Measurements from ENCODE around the gene EXOC6B.
"Not testable (repeated sequence)": the region's sequence is repeated elsewhere in the genome, so short reads cannot be mapped to it uniquely, and the experiment has no call there.

The EXOC6B gene

DNA sequence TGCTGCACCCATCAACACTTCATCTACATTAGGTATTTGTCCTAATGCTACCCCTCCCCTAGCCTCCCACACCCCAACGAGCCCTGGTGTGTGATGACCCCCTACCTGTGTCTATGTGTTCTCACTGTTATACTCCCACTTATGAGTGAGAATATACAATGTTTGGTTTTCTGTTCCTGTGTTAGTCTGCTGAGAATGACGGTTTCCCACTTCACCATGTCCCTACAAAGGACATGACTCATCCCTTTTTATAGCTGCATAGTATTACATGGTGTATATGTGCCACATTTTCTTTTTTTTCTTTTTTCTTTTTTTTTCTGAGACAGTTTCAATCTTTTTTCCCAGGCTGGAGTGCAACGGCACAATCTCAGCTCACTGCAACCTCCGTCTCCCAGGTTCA lies 394.1 kb downstream of the EXOC6B start:
- no peak for DNase-seq (ENCODE audit: low spot score)

DNA sequence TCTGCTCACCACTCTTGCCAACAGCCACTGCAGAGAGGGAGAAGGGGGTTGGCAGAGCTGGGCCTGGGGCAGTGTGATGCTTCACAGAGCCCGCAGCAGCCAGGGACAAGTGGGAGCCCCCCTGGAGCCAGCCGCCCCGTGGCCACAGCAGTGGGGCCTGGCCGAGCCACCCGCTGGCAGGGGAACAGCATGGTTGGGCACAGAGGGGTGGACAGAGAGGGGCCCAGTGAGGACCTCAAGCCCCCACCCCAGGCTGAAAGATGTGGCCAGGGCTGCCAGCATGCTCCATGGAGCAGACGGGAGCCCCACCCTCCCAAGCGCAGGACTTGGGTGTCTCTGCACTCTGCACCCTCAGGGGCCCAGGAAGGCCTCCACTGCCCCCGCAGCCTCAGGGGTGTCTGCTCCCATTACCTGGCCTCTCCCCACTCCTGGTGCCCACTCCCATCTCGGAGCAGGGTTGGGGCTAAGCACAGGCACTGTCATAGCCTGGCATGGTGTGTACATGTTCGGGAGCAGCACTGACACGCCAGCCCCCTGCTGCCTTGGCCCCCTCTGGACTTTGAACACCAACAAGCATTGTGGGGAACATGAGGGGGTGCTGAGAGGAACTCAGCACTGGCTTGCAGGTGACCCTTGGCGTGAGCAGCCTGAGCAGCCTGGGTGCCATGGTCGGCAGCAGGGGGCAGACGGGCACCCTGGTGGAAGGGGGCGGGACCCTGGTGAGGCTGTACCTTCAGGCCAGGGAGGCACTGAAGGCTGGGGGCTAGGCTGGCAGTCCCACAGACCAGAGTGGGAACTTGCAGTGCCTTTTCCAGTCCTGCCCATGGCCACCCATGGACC lies 398.6 kb downstream of the EXOC6B start:
- DNase-seq (ENCODE audit: low spot score), result no peak

DNA sequence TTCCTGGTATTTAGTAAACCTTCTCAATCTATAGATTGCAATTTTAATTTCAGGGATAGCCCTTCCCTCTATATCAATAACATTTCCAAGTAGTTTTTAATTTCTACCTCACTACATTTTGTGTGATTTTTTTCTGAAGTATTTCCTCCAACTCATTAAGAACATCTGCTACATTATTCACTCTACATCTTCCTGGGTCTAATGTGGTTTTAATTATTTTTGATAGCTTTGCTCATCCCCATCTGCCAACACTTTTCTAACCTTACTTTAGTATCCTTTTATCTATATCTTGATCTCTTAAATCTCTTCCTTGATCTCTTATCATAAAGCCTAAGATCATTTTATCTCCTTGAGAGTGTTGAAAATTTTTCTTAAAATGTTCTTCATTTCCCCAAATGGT lies 399.8 kb downstream of the EXOC6B start:
- DNase-seq (ENCODE audit: low spot score), result no peak

DNA sequence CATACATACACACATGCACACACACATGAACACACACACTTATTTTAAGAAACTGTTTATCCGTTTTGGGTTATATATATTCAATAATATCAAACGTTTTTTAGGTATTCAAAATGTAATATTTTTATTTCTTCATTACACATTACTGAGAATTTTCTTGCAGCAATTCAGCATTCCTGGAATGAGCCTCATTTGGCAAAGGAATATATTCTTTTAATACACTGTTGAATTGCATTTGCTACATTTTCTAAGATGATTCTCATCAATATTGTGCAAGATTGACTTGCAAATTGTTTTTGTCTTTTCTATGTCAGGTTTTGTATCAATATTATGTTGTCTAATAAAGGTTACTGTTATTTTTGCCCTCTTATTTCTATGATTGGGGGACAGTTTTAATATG lies 402.1 kb downstream of the EXOC6B start:
- no peak for DNase-seq (ENCODE audit: low spot score)

DNA sequence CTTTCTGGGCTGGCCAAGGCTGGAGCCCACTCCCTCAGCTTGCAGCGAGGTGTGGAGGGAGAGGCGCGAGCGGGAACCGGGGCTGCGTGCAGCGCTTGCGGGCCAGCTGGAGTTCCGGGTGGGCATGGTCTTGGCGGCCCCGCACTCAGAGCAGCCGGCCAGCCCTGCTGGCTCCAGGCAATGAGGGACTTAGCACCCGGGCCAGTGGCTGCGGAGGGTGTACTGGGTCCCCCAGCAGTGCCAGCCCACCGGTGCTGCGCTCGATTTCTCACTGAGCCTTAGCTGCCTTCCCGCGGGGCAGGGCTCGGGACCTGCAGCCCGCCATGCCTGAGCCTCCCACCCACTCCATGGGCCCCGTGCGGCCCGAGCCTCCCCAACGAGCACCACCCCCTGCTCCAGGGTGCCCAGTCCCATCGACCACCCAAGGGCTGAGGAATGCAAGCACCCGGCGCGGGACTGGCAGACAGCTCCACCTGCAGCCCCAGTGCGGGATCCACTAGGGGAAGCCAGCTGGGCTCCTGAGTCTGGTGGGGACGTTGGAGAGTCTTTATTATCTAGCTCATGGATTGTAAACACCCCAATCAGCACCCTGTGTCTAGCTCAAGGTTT lies 404.0 kb downstream of the EXOC6B start:
- DNase-seq (ENCODE audit: low spot score), result not testable (repeated sequence)

DNA sequence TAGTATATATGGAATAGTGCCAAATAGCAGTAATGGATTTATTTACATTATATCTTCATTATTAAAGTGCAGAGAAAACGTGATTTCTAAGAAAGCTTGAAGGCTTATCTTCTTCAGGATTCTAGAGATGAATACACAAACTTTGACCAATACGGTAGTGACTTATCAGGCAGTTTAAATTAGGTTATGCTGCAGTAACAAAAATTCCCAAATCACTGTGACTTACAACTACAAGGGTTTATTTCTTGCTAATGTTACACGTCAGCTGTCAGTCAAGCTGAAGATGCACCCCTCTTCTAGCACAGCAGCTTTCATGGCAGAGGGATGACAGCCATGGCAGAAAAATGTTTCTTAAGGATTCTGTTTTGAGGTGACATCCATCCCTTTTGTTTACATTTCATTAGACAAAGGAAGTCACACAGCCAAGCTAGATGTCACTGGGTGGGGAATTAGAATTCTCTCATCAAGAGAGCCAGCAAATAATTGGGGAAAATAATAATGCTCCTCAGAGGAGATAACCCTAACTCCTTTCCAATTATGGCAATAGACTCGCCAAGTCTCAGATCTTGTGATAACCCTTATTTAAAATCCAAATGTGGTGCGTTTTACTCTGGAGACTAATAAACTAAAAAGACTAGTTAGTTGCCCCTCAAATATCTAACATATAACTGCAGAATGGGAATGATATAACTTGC lies 409.9 kb downstream of the EXOC6B start:
- no peak for DNase-seq (ENCODE audit: low spot score)

DNA sequence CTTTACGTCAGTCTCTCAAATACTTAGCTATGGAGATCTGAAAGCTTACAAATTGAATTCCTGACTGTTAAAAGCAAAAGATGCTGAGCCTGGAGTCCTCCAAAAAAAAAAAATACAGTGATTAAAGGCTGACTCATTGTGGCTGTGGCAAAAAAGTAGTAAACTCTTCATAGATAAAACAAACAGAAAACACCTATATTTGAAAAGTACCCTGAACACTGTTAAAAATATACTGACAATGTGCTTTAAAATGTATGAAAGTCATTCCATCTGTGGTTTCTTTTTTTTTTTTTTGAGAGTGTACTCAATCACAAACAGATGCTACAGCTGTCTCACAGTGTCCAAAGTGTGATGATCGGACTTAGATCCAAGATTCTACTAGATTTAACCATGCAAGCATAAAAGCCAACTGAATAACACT lies 410.6 kb downstream of the EXOC6B start:
- DNase-seq (ENCODE audit: low spot score), result no peak

DNA sequence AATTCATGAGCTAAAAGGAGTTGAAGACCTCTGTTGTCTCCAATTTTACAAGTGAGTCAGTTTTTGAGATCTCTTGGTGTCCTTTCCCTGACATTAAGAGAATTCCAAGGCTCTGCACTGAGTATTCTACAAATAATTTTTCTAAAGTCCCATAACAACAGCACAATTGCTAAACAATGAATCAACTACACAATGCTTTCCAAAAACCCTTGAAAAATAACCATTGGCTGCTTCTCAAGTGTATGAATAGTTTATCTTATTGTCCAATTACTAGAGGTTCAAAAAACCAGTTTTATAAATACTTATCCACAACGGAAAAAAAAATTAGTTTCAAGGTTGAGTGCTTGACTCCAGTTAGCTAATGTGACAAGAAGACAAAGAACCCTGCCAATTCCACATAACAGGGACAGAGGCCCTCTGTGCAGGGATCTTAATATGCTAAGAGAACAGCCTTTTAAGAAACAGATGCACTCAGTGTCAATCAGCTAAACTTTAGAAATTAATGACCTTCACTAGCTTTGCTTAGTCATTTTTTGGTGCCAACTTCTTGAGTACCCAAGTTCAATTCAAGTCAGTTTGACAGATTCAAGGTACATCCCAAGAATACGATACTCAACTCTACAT lies 411.6 kb downstream of the EXOC6B start:
- no peak for DNase-seq (ENCODE audit: low spot score)

DNA sequence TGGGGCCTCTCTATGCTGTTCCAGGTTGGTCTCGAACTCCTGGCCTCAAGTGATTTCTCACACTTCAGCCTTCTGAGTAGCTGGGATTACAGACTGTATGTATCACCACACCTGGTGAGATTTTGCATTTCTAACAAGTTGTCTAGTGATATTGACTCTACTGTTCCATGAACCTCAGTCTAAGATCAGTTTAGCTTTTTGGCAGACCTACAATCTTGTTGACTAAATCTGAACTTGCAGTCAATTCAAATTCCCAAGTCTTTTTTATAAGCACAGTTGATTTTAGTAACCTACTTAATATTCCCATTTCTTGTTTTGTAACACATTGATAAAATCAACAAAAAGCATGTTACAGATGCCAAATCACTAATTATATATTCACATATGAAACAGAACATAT lies 412.1 kb downstream of the EXOC6B start:
- DNase-seq (ENCODE audit: low spot score), result no peak

DNA sequence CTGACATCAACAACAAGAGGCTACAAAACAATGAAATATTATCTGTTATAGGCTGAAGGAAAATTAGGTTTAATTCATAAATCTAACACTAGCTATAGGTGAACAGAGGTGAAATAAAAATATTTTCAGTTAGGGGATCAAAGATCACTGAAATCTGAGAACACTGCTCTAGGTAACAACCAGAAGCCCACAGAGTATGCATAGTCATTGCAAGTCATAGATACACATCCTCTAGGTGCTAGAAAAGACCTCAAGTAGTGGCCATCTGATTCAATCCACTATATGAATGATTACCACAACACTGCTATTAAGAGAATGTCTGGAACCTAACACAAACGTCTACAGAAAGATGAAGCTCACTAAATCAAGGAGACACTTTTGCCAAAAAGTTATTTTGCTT lies 413.6 kb downstream of the EXOC6B start:
- DNase-seq (ENCODE audit: low spot score), result no peak

DNA sequence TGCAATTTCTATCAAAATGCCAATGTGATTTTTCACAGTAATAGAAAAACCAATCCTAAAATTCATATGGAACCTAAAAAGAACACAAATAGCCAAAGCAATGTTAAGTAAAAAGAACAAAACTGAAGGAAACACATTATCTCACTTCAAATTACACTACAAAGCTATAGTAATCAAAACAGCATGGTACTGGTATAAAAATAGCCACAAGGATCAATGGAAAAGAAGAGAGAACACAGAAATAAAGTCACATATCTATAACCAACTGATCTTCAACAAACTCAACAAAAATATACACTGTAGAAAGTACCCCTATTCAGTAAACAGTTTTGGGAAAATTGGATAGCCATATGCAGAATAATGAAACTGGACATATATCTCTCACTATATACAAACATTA lies 426.0 kb downstream of the EXOC6B start:
- DNase-seq (ENCODE audit: low spot score), result no peak

DNA sequence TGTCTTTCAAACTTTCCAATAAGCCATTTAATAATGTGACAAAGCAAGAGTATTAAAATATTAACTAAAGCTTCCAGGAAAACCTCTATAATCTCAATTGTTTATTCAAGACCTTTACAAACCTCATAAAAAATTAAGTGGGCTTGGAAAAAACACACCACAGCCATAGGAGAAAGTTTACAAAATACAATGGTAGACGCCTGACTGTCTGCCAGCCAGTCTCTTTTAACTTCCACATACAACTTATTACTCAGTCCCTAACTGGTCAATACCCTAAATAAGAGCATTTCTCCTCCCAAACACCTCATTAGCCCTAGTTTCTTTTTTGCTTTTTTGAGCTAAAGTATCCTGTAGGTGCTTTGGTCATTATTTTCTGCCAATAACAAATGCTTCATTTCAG lies 430.7 kb downstream of the EXOC6B start:
- no peak for DNase-seq (ENCODE audit: low spot score)

DNA sequence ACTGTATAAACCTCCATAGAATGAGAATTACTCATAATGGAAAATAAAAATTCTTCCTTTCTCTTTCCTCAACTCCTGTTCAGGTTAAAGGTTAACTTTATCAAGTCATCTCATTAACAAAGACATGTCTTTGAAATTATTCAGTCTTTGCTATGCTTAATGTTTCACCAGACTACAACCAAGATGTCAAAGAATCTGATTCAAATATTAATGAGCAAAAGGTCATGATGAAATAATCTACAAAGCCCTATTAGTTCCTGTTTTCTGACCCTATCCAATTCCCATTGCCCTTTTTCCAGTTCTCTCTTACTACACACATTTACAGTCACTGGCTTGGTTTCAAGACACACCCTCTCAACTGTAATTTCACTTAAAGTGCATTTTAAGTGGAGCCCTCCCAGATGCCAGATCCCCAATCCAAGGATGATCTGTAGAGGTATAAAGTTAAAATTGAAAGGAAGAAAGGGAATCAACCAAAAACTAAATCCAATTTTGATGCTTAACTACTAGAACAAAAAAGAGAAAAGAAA lies 431.2 kb downstream of the EXOC6B start:
- DNase-seq (ENCODE audit: low spot score), result no peak

DNA sequence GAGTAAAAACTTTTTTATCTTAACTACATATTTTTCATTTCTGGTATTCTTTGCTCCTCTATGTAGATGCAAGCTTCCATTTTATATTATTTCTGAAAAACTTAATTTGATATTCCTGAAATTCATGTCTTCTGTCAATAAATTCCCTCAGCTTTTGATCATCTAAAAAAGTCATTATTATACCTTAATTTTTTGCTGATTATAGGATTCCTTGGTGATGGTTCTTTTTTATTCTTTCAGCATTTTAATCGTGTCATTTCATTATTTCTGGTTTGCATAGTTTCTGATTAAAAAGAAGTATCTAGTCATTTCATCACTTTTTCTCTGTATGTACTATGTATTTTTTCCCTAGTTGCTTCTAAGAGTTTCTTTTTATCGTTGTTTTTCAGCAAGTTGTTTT lies 436.4 kb downstream of the EXOC6B start:
- no peak for DNase-seq (ENCODE audit: low spot score)

DNA sequence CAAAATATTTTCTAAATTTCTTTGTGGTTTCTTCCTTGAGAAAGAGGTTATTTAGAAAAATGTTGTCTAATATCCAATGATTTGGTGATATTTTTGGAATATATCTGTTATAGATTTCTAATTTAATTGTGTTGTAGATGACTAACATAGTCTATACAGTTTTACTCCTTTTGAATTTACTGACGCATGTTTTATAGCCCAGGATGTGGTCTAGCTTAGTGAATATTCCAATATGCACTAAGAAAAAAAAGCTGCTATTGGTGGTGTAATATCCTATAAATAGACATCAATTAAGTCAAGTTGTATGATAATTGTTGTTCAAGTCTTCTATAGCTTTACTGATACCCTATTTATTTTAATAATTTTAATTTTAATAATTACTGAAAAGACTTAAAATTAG lies 437.6 kb downstream of the EXOC6B start:
- DNase-seq (ENCODE audit: low spot score), result no peak

DNA sequence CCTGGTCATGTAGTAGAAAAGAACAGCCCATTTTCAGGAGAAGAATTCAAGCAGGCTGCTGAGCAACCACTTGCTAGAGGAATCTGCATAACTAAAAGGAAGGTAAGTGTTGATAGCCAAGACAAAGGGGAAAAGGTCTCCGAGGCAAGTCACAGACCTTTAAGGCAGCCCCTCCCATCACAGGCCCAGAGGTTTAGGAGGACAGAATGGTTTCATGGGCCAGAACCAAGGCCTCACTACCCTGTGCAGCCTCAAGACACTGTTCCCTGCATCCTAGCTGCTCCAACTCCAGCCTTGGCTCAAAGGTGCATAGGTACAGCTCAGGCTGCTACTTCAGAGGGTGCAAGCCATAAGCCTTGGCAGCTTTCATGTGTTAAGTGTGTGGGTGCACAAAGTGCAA lies 439.5 kb downstream of the EXOC6B start:
- DNase-seq (ENCODE audit: low spot score), result no peak

DNA sequence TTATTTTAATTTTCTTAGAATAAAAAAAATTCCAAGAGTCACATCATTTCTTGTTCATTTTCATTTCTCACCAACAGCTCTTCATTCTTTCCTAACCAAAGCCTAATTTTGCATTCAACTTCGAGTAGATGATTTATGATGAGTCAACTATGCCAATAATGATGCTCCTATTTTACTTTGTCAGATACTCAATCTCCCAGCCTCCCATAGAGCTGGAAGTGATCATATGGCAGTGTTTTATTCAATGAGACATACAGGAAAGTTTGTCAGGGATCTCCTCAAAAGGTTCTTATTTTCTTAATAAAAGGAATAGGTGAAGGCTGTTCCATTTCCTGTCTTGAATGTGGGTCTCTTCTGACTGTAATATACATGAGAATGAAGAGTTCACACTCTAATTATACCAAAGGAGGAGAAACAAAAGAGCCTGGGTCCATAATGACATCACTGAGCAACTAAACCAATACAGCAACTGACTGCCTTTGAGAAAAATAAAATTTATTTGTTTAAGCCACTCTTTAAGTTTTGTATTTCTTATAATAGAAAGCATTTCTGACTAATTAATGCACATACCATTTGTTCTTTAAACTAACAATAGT lies 447.0 kb downstream of the EXOC6B start:
- no peak for DNase-seq (ENCODE audit: low spot score)

DNA sequence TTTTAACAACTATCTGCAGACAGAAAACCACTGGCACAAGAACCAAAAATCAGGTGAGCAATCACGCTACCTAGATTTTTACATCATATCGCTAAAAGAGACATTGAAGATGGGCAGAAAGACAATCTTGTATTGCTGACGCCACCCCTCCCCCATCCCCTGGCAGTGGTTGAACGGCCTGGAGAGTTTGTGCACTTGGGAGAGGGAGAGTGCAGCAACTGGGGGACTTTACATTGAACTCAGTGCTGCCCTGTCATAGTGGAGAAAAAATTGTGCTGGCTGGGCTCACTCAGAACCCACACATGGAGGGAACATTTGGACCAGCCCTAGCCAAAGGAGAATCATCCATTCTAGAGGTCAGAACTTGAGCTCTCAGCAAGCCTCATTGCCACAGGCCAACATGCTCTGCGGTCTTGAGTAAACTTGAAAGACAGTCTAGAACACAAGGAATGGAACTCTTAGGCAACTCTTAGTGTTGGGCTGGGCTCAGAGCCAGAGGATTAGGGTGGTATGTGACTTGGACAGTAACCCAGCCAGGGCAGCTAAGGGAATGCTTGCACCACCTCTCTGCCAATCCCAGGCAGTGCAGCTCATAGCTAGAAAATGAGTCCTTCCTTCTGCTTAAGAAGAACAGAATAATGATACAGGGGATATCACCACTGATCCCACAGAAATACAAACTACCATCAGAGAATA lies 458.2 kb downstream of the EXOC6B start:
- DNase-seq (ENCODE audit: low spot score), result no peak

DNA sequence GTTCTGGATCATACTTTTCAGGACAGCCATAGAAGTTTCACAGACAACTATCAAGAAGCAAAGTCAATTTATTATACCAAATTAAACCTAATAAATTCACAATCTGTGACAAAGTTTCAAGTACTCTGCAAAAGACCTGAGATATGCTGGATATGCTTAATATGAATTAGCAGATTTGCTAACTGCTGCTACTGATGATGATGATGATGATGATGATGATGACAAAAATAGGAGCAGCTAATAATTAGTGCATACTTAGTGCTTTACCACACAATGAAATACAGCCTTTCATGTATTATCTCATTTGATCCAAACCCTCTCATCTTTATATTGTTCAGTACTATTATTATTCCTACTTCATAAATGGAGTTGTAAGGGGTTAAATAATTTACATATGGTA lies 462.4 kb downstream of the EXOC6B start:
- no peak for DNase-seq (ENCODE audit: low spot score)

DNA sequence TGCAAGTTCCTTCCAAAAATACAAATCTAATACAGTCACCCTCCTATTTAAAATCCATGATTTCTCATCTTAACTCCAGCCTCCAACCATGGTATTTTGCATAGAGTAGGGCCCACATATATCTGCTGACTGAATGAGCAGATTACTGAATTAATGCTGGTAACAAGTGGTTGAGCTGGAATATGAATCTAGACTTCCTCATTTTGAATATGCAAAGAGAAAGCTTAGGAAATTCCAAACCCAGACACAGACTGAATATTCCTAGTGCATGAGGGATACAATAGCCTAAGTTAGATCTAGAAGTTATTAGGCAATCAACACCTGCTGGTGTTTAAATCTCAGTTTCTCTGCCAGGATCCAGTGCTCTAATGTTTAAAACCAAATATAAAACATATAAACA lies 463.1 kb downstream of the EXOC6B start:
- no peak for DNase-seq (ENCODE audit: low spot score)

DNA sequence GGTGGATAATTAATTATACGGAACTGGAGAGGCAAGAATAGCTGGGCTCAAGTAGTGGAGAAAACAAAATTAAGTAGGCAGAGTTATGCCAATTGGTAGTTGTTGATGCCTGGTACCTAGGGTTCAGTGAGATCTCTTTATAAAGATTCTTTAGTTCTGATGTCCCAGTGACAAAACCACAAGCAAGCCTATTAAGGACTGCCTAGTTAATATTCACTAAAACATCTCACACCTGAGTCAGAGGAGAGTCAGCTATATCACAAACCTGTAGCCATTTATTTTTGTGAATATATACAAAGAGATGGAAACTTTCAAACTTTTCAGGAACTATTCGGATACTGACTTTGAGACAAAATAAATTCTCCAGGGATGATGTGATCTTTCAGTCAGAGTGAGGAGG lies 464.3 kb downstream of the EXOC6B start:
- DNase-seq (ENCODE audit: low spot score), result no peak

DNA sequence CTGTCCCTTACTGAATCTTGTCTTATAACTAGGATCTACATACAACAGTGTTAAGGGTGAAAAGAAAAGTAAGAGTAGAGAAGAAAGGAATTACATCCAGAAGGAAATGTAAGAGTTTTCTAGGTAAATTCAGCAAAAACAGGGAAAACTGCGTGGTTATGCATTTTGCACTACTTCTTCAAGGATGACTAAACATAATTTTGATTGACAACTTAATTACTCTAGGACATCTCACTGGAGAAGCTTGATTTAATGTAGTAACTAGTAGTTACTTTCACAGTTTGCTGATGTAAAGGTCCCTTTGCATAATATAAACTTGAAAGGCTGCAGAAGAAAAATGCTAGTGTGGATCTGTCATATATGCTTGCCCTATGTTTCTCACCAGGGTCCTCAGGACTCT lies 464.8 kb downstream of the EXOC6B start:
- no peak for DNase-seq (ENCODE audit: low spot score)

Data from hematopoietic multipotent progenitor cell treated with erythropoietin and hydrocortisone succinate and interleukin-3 and kit ligand, for 17 days (in vitro differentiated cells).